H1 (cell line): ENCODE data around the gene FERMT1. TPM values are rescaled to one million over a fixed set of nuclear protein-coding genes. Genes with fewer than 3 reads are reported as not detected.

Experiments
- BACH1 ChIP-seq: IDR thresholded peaks from 2 replicates; pipeline ENCODE4 v1.6.1; 2012; ENCODE audit warnings: low read length, improper control_type of control experiment
- CBX8 ChIP-seq: fragments of 300-800, 300-1000 bp; sonication (generic); IDR thresholded peaks from 2 replicates; pipeline ENCODE4 v1.7.1; 2016; ENCODE audit warnings: low read depth, low read length, borderline replicate concordance
- CHD1 ChIP-seq: IDR thresholded peaks from 2 replicates; pipeline ENCODE4 v1.6.1; 2012; ENCODE audit warnings: low read depth, low read length, improper control_type of control experiment
- CREB1 ChIP-seq: IDR thresholded peaks from 2 replicates; pipeline ENCODE4 v1.6.1; 2012; ENCODE audit warnings: inconsistent platforms
- PHF8 ChIP-seq: fragments of 200-600 bp; sonication (generic); conservative IDR thresholded peaks from 2 replicates; pipeline ENCODE4 v1.7.1; 2012; ENCODE audit warnings: low read depth, mild to moderate bottlenecking, inconsistent platforms, low read length, moderate library complexity
- SIX5 ChIP-seq: IDR thresholded peaks from 2 replicates; pipeline ENCODE4 v1.6.1; 2011; ENCODE audit warnings: mild to moderate bottlenecking, low read depth, low read length
- SRF ChIP-seq: IDR thresholded peaks from 2 replicates; pipeline ENCODE4 v1.6.1; 2011; ENCODE audit warnings: mild to moderate bottlenecking, low read depth, low read length, moderate library complexity
- TCF12 ChIP-seq: IDR thresholded peaks from 2 replicates; pipeline ENCODE4 v1.6.1; 2011; ENCODE audit warnings: low read depth, mild to moderate bottlenecking, low read length
- TEAD4 ChIP-seq: IDR thresholded peaks from 2 replicates; pipeline ENCODE4 v1.6.1; 2012; ENCODE audit warnings: low read depth, low read length, inconsistent platforms, mixed read lengths
- ZNF274 ChIP-seq: IDR thresholded peaks from 2 replicates; pipeline ENCODE4 v1.7.0; 2012; ENCODE audit warnings: low read length, borderline replicate concordance; ENCODE audit errors: extremely low read depth
- polyA plus RNA-seq, 7 experiments: library from polyadenylated mRNA; depleted of rRNA in 3 of 7; stranded (reverse) in 5 of 7; unstranded in 2 of 7; fragments of >200 nt in 5 of 7; fragments of 200-250 nt in 2 of 7; gene quantifications; 1 replicate in 5 of 7; 2 replicates in 1 of 7; 4 replicates in 1 of 7; pipeline versions ENCODE4 v1.2.1 to v1.2.3, GENCODE V29; 2011 to 2013; ENCODE audit warnings: missing spikeins in 2 of 7, mixed read lengths in 2 of 7
- total RNA-seq: library from RNA; stranded (reverse); fragmentation: NEBNext Ultra II Directional; extraction: Animal tissue kit (Norgen Biotek cat#: 25700); gene quantifications from 2 replicates; pipeline ENCODE4 v1.2.1, GENCODE V29; 2021
- TF ChIP-seq, protein P1 (sequence below): fragments of 300-600 bp; sonication (generic); IDR thresholded peaks from 2 replicates; pipeline ENCODE4 v1.7.1; 2012; ENCODE audit warnings: low read length, moderate library complexity, mild to moderate bottlenecking, inconsistent platforms; ENCODE audit not compliant: insufficient replicate concordance

Gene FERMT1
- total and polyA plus RNA-seq, 2 of the 8 experiments (the other 6 are each of a cell fraction or from before 2014, with no cell fraction given), result 4.2 to 17.8 TPM

- TF ChIP-seq, protein P1, sequence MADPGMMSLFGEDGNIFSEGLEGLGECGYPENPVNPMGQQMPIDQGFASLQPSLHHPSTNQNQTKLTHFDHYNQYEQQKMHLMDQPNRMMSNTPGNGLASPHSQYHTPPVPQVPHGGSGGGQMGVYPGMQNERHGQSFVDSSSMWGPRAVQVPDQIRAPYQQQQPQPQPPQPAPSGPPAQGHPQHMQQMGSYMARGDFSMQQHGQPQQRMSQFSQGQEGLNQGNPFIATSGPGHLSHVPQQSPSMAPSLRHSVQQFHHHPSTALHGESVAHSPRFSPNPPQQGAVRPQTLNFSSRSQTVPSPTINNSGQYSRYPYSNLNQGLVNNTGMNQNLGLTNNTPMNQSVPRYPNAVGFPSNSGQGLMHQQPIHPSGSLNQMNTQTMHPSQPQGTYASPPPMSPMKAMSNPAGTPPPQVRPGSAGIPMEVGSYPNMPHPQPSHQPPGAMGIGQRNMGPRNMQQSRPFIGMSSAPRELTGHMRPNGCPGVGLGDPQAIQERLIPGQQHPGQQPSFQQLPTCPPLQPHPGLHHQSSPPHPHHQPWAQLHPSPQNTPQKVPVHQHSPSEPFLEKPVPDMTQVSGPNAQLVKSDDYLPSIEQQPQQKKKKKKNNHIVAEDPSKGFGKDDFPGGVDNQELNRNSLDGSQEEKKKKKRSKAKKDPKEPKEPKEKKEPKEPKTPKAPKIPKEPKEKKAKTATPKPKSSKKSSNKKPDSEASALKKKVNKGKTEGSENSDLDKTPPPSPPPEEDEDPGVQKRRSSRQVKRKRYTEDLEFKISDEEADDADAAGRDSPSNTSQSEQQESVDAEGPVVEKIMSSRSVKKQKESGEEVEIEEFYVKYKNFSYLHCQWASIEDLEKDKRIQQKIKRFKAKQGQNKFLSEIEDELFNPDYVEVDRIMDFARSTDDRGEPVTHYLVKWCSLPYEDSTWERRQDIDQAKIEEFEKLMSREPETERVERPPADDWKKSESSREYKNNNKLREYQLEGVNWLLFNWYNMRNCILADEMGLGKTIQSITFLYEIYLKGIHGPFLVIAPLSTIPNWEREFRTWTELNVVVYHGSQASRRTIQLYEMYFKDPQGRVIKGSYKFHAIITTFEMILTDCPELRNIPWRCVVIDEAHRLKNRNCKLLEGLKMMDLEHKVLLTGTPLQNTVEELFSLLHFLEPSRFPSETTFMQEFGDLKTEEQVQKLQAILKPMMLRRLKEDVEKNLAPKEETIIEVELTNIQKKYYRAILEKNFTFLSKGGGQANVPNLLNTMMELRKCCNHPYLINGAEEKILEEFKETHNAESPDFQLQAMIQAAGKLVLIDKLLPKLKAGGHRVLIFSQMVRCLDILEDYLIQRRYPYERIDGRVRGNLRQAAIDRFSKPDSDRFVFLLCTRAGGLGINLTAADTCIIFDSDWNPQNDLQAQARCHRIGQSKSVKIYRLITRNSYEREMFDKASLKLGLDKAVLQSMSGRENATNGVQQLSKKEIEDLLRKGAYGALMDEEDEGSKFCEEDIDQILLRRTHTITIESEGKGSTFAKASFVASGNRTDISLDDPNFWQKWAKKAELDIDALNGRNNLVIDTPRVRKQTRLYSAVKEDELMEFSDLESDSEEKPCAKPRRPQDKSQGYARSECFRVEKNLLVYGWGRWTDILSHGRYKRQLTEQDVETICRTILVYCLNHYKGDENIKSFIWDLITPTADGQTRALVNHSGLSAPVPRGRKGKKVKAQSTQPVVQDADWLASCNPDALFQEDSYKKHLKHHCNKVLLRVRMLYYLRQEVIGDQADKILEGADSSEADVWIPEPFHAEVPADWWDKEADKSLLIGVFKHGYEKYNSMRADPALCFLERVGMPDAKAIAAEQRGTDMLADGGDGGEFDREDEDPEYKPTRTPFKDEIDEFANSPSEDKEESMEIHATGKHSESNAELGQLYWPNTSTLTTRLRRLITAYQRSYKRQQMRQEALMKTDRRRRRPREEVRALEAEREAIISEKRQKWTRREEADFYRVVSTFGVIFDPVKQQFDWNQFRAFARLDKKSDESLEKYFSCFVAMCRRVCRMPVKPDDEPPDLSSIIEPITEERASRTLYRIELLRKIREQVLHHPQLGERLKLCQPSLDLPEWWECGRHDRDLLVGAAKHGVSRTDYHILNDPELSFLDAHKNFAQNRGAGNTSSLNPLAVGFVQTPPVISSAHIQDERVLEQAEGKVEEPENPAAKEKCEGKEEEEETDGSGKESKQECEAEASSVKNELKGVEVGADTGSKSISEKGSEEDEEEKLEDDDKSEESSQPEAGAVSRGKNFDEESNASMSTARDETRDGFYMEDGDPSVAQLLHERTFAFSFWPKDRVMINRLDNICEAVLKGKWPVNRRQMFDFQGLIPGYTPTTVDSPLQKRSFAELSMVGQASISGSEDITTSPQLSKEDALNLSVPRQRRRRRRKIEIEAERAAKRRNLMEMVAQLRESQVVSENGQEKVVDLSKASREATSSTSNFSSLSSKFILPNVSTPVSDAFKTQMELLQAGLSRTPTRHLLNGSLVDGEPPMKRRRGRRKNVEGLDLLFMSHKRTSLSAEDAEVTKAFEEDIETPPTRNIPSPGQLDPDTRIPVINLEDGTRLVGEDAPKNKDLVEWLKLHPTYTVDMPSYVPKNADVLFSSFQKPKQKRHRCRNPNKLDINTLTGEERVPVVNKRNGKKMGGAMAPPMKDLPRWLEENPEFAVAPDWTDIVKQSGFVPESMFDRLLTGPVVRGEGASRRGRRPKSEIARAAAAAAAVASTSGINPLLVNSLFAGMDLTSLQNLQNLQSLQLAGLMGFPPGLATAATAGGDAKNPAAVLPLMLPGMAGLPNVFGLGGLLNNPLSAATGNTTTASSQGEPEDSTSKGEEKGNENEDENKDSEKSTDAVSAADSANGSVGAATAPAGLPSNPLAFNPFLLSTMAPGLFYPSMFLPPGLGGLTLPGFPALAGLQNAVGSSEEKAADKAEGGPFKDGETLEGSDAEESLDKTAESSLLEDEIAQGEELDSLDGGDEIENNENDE, result no peak
- TF ChIP-seq CREB1 (no peak), CBX8 (no peak), CHD1 (no peak), SRF (no peak), TCF12 (no peak), TEAD4 (no peak), ZNF274 (no peak), SIX5 (no peak), PHF8 (no peak), BACH1 (no peak)
Measured at GRCh38 chr20:6070829-6071695, 51.8 kb downstream of the FERMT1 start (continued).
